Measurements from ENCODE around the gene ZBTB26.
"Not testable (repeated sequence)": the region's sequence is repeated elsewhere in the genome, so short reads cannot be mapped to it uniquely, and the experiment has no call there.

The ZBTB26 gene

DNA sequence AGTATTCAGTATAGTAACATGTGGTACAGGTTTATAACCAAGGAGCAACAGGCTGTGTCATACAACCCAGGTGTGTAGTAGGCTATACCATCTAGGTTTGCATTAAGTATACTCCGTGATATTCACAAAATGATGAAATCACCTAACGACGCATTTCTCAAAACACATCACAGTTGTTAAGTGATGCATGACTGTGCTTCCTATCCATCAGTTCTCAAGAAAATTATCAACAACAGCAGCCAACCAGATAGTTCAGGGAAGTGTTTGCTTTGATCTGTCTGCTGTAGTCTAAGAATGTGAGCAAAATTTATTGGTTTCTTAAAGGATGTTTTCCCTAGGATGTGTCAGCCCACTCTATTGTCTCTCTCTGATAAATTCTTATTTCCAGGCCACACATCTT, 7.4 kb downstream of the ZBTB26 start:
- no peak for DNase-seq

GRCh38 chr9:122922713-122923112, 8.6 kb downstream of the ZBTB26 start:
- DNase-seq = no peak

DNA sequence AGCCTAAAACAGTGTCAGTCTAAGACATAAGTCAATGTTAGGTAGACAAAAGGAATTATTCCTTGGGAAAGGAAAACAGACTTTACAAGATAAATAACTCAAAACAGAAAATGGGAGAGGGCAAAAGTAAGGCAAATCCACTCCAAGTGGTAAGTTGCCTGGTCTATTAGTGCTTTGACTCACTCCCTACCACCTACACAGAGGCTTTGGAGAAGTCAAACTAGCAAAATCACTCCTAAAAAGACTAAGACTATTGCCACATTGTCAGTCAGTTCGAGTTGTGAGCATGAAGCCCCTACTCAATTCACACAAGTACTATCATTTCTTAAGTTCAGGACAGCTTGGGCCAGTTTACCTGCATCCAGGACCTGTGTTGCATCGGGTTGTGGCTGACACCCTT, 13.0 kb downstream of the ZBTB26 start:
- DNase-seq = no peak

DNA sequence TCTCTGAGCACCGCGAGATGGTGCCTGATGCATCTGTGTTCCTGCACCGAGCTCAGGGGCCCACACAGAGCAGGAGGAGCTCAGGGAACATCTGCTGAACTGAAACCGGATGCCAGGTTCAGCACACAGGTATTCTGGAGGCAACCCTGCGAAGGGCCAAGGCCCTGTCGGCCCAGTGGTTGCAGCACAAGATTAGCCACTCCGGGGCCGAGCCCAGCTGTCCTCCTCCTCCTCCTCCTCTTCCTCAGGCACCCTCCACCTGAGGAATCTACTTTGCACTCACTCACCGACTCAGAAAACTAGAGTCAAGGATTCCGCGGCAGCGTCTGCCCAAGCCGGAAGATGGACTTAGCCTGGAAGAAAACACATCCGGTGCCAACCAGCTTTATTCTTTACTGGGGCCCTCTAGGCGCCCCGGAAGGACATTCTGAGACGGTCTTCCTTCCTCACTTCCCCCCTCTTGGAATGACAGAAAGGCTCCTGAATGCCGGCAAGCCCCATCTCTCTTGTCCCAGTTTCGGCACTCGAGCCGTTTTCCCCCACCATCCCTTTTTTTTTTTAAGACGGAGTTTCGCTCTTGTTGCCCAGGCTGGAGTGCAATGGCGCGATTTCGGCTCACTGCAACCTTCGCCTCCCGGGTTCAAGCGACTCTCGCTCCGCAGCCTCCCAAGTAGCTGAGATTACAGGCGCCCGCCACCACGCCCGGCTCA, 18.2 kb downstream of the ZBTB26 start, which contains the start of gene ZBTB6:
ZBTB6 (minus strand) TSS at position 360 of the 710 bp plus-strand sequence. CDS start 1,251 bp downstream, outside the sequence.
- DNase-seq = peak; percentile 94

DNA sequence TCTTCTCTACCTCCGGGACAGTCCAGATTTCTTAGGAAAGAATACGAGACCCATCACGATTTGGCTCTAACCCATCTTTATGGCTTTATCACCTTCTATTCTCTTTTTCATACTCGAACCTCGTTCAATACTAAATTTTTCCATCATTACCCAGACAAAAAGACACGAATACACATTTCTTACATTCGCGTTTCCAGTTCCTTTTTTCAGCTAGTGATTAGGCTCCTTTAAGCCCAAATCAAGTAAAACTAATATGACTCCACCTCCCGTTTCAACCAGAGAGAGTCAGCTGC, 18.7 kb downstream of the ZBTB26 start:
- no peak for DNase-seq

DNA sequence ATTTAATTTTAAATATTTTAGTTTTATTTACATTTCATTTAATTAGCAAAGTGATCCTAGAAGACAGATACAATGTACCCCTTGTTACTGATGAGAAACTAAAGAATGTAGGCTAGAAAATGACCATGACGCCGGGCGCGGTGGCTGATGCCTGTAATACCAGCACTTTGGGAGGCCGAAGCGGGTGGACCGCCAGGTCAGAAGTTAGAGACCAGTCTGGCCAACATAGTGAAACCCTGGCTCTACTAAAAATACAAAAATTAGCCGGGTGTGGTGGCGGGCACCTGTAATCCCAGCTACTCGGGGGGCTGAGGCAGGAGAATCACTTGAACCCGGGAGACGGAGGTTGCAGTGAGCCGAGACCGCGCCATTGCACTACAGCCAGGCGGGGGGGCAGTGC, 25.2 kb downstream of the ZBTB26 start:
- DNase-seq = not testable (repeated sequence)

GRCh38 chr9:122904823-122905710, 26.2 kb downstream of the ZBTB26 start, which contains the start of gene RC3H2:
RC3H2 (minus strand) TSS chr9:122905359; CDS start chr9:122897509, 7,850 bp downstream.
- peak; percentile 100 for DNase-seq

DNA sequence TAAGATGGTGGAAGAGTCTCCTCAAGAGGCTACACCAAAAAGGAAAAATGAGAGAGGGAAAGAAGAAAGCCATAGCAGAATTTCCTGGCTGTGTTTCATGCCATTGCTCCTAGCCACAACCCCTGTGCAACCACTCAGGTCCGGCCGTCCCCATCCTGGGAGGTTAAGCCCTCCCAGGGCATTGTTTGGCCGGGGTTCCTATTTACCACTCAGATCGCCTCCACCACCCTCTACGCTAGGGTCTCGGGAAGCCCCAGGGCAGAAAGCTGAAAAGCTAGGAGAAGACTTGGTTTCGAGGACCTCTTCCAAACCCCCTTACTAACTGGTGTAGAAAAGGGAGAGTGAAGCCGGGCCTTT, 26.9 kb downstream of the ZBTB26 start:
- DNase-seq = peak; percentile 59

DNA sequence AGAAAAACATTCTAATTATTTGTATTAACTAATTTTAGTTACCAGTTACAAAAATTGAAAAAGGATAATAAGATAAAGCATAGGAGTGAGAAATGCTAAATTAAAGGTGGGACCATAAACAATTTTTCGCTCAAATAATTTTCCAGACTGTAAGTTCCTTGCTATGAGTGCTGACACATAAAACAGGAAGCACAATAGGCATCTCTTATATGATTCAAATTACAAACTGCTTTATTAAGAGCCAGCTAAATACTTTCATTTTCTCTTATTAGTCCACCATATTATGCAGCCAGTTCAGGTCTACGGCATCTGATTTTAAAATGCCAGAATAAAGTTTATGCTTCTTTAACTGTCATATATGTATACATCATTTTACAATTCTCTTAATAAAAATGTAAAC, 30.5 kb downstream of the ZBTB26 start:
- DNase-seq = no peak

- no peak for DNase-seq
These were observed 33.3 kb downstream of the ZBTB26 start for GRCh38 chr9:122897969-122898368.

GRCh38 chr9:122888480-122888879, 42.8 kb downstream of the ZBTB26 start:
- DNase-seq = no peak

- no peak for DNase-seq
These were observed 48.2 kb downstream of the ZBTB26 start for GRCh38 chr9:122883125-122883524.

DNA sequence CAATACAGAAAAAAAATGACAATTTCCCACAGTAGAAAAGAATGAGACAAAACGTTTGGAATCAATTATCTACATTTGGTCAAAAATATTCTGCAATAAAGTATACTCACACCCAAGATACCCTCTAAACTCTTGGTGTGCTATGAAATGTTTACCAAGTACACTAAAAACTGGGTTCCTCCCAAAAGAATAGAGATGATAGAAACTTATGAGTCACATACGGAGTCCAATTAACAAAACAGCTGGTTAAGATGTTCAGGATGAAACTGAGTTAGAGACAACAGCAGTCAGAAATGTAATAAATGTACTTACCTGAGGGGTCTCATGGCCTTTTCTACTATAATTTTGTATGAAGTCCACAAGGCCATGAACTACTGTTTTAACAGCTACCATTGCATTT, 51.9 kb downstream of the ZBTB26 start:
- DNase-seq = no peak

GRCh38 chr9:122875523-122875922, 55.8 kb downstream of the ZBTB26 start:
- no peak for DNase-seq

DNA sequence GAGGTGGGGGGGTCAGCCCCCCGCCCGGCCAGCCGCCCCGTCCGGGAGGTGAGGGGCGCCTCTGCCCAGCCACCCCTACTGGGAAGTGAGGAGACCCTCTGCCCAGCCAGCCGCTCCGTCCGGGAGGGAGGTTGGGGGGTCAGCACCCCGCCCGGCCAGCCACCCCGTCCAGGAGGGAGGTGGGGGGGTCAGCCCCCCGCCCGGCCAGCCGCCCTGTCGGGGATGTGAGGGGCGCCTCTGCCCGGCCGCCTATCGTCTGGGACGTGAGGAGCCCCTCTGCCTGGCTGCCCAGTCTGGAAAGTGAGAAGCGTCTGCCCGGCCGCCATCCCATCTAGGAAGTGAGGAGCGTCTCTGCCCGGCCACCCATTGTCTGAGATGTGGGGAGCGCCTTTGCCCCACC, 64.0 kb downstream of the ZBTB26 start:
- not testable (repeated sequence) for DNase-seq

GRCh38 chr9:122866079-122866478, 65.2 kb downstream of the ZBTB26 start:
- no peak for DNase-seq
